Measurements from ENCODE around the gene CAMKK1.
A peak's percentile ranks its signal among the peaks of the same experiment; 100 is the strongest.

CAMKK1 gene

DNA sequence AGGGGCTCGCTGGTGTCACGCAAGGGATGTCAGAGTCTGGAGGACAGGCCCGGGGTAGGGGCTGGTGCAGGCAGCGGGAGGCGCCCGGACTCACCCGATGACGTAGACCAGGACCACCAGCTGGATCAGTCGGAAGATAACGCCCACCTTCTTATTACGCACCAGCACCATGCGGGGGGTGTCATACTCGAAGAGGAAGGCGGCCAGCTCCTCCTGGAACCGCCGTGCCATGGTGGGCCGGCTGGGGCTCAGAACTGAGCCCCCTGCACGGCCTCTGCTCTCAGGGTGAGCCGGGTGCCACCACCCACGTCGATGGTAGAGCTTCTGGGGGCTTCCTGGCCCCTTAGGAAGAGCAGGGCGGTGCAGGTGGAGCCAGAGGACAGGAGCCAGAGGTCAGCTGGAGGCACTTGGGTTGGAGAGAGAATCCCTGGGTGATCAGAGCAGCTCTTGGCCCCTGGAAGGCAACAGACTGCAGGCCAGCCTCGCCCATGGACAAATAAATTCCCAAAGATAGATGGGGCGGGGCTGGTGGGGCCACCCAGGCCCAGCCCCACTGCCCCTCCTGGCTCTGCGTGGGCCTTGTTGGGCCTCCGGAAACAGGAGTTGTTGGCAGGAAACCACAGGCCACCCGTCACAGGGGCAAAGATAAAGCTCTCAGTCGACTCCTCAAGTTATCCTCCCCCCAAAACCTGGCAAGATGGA lies 23.3 kb upstream of the CAMKK1 start, which contains the start of gene P2RX1:
Gene P2RX1 (minus strand): TSS at position 471 of the 702 bp plus-strand sequence. CDS start 240 bp downstream, at position 231.
- Histone ChIP-seq H3K36me3 (ENCODE audit: insufficient read depth) (no peaks in the 10 kb centered on the region), H4K20me1 (ENCODE audit: insufficient read depth) (no peaks in the 10 kb centered on the region), H3K4me3 (IDR thresholded peaks at IDR 0.05; ENCODE audit: insufficient read depth, low read depth, low read length) (no peak within 1 kb of the TSS), H3K4me1 (ENCODE audit: low read depth, poor library complexity, severe bottlenecking) (peaks cover 6% of the 10 kb centered on the region), H3K27ac (no peak within 1 kb of the TSS), H3K4me2 (no peak within 1 kb of the TSS), H3K9ac (no peak within 1 kb of the TSS), H2AFZ (ENCODE audit: low read depth) (no peak within 1 kb of the TSS), H3K27me3 (ENCODE audit: insufficient read depth, low read depth) (no peaks in the 10 kb centered on the region), H3K79me2 (ENCODE audit: insufficient read depth, low read depth) (no peaks in the 10 kb centered on the region)
- no peak for TF ChIP-seq CTCF (conservative IDR thresholded peaks at IDR 0.05; ENCODE audit: low read depth, low read length)

GRCh38 chr17:3915581-3915994 lies 22.7 kb upstream of the CAMKK1 start:
- Histone ChIP-seq H3K36me3 (ENCODE audit: insufficient read depth) (no peaks in the 10 kb centered on the region), H3K79me2 (ENCODE audit: insufficient read depth, low read depth) (no peaks in the 10 kb centered on the region), H3K9ac (no peak overlapping the region), H3K4me2 (no peak overlapping the region), H4K20me1 (ENCODE audit: insufficient read depth) (no peaks in the 10 kb centered on the region), H3K4me1 (ENCODE audit: low read depth, poor library complexity, severe bottlenecking) (peaks cover 6% of the 10 kb centered on the region), H3K27me3 (ENCODE audit: insufficient read depth, low read depth) (no peaks in the 10 kb centered on the region), H3K27ac (no peak overlapping the region), H3K4me3 (IDR thresholded peaks at IDR 0.05; ENCODE audit: insufficient read depth, low read depth, low read length) (no peak overlapping the region), H2AFZ (ENCODE audit: low read depth) (no peak overlapping the region)
- TF ChIP-seq CTCF (conservative IDR thresholded peaks at IDR 0.05; ENCODE audit: low read depth, low read length): no peak

DNA sequence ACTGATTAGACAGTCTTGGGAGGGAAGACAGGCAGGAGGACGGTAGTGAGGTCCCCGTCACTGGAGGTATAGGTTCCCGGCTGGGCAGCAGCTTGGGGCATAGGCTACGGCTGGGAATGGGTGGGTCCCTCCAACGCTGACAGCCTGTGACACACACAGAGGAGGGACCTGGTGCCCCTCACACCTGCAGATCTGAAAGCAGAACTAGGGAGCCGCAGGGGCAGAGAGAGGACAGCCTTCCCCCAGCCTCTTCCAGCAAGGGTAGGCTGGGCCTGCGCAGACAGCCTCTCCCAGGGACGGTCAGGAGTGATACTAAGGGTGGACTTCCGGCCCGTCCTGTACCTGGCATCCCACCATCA lies 21.4 kb upstream of the CAMKK1 start:
- no peak overlapping the region for H3K4me3 ChIP-seq (IDR thresholded peaks at IDR 0.05; ENCODE audit: insufficient read depth, low read depth, low read length)
- H3K4me1 ChIP-seq (ENCODE audit: low read depth, poor library complexity, severe bottlenecking): peaks cover 6% of the 10 kb centered on the region
- TF ChIP-seq CTCF (conservative IDR thresholded peaks at IDR 0.05; ENCODE audit: low read depth, low read length): no peak
- no peak overlapping the region for H3K27ac ChIP-seq
- H3K27me3 ChIP-seq (ENCODE audit: insufficient read depth, low read depth): no peaks in the 10 kb centered on the region
- H2AFZ ChIP-seq (ENCODE audit: low read depth): peak overlapping the region; percentile 60; the same call in 1 of the 2 replicates
- no peaks in the 10 kb centered on the region for H4K20me1 ChIP-seq (ENCODE audit: insufficient read depth)
- no peak overlapping the region for H3K4me2 ChIP-seq
- H3K36me3 ChIP-seq (ENCODE audit: insufficient read depth): no peaks in the 10 kb centered on the region
- no peaks in the 10 kb centered on the region for H3K79me2 ChIP-seq (ENCODE audit: insufficient read depth, low read depth)
- no peak overlapping the region for H3K9ac ChIP-seq

DNA sequence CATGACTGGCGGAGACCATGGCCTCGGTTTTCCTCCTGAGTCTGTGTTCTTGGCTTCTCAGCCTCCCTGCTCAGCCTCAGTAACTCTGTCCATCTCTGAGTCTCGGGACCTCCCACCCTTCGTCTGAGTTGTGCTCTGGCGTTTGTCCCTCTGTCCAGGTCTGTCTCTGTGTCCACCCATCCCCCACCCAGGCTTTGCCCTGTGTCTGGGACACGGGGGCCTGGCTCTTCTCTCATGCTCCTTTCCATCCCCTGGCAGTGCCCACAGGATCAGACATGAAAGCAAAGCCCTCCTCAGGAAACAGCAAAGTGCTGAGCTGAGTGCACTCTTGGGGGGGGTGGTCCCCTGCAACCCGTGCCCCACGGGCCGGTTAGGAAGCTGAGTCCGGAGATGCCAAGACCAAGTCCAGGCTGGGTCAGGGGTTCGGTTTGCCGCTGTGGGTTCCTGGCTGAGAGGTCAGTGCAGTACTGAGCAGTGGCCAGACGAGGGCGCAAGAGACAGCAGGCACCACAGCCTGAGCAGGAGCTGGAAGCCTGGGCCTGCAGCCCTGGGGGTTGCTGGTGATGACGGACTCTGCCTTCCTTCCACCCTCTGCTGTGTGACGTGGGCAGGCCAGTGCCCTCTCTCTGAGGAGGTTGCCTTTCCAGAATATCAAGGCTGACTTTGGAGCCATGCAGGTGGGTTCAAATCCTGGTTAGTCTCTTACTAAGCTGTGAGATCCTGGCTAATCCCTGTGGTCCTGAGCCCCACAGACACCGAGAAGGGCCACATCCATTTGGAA lies 20.9 kb upstream of the CAMKK1 start:
- Histone ChIP-seq H3K27ac (no peak overlapping the region), H4K20me1 (ENCODE audit: insufficient read depth) (no peaks in the 10 kb centered on the region), H3K79me2 (ENCODE audit: insufficient read depth, low read depth) (no peaks in the 10 kb centered on the region), H3K4me2 (no peak overlapping the region; the same call in 1 of the 2 replicates), H3K4me3 (IDR thresholded peaks at IDR 0.05; ENCODE audit: insufficient read depth, low read depth, low read length) (no peak overlapping the region), H2AFZ (ENCODE audit: low read depth) (peak overlapping the region; percentile 60; the same call in 1 of the 2 replicates), H3K36me3 (ENCODE audit: insufficient read depth) (no peaks in the 10 kb centered on the region), H3K27me3 (ENCODE audit: insufficient read depth, low read depth) (no peaks in the 10 kb centered on the region), H3K4me1 (ENCODE audit: low read depth, poor library complexity, severe bottlenecking) (peaks cover 6% of the 10 kb centered on the region), H3K9ac (no peak overlapping the region)
- peak; percentile 87 for TF ChIP-seq CTCF (conservative IDR thresholded peaks at IDR 0.05; ENCODE audit: low read depth, low read length)

All from KMS-11 (cell line).